ENCODE data around the gene IER2. TPM values are rescaled to one million over a fixed set of nuclear protein-coding genes. Genes with fewer than 3 reads are reported as not detected.
"Not testable (repeated sequence)": the region's sequence is repeated elsewhere in the genome, so short reads cannot be mapped to it uniquely, and the experiment has no call there.

Gene IER2
- total RNA-seq, 1 experiment from 2014 or later: 34.5 TPM

DNA sequence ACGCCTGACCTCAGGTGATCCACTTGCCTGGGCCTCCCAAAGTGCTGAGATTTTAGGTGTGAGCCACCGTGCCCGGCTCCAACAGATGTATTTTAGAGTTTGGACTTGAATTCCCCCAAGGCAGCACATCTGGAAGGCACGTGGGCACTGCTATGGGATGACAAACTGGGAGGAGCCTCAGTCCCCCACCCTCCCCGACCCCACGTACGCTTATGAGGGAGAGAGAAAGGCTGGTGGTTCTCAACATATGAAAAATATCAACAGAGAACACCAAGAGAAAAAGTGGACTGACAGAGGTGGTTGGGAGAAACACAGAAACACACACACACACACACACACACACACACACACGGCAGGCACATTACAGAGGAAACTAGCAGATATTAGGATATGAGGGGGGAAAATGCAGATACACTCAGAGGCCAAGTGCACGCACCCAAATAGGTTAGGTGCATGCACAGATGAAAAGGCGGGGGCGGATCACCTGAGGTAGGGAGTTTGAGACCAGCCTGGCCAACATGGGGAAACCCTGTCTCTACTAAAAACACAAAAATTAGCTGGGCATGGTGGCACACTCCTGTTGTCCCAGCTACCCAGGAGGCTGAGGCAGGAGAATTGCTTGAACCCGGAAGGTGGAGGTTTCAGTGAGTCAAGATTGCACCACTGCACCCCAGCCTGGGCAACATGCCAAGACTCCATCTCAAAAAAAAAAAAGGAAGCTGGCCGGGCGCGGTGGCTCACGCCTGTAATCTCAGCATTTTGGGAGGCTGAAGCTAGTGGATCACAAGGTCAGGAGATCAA is 3.2 kb upstream of the IER2 start:
- H3K4me3 ChIP-seq (ENCODE audit: insufficient read depth, low read depth, low read length): no peak overlapping the region
- no peak for DNase-seq
- peaks cover 2% of the 10 kb centered on the region for H3K36me3 ChIP-seq (replicated peaks; ENCODE audit: control insufficient read depth, insufficient read depth, low read length)
- no peaks in the 10 kb centered on the region for H3K27me3 ChIP-seq (ENCODE audit: control insufficient read depth, insufficient read depth, low read length)

GRCh38 chr19:13149173-13149627 is 1.0 kb upstream of the IER2 start:
- H3K4me3 ChIP-seq (ENCODE audit: insufficient read depth, low read depth, low read length): peak overlapping the region; percentile 94
- DNase-seq: peak; percentile 64

GRCh38 chr19:13149628-13150186 is 504 bp upstream of the IER2 start:
- Histone ChIP-seq H3K4me3 (ENCODE audit: insufficient read depth, low read depth, low read length) (peak overlapping the region; percentile 94), H3K27me3 (ENCODE audit: control insufficient read depth, insufficient read depth, low read length) (no peaks in the 10 kb centered on the region), H3K36me3 (replicated peaks; ENCODE audit: control insufficient read depth, insufficient read depth, low read length) (peaks cover 3% of the 10 kb centered on the region)
- DNase-seq: no peak

More at GRCh38 chr19:13149173-13149627, 1.0 kb upstream of the IER2 start:
- not testable (repeated sequence) for H3K36me3 ChIP-seq (replicated peaks; ENCODE audit: control insufficient read depth, insufficient read depth, low read length); H3K27me3 ChIP-seq (ENCODE audit: control insufficient read depth, insufficient read depth, low read length)

- DNase-seq: peak; percentile 78
Measured at GRCh38 chr19:13150931-13151604, 857 bp downstream of the IER2 start.

GRCh38 chr19:13151605-13152355 is 1.6 kb downstream of the IER2 start:
- H3K36me3 ChIP-seq (replicated peaks; ENCODE audit: control insufficient read depth, insufficient read depth, low read length): peaks cover 3% of the 10 kb centered on the region

More at GRCh38 chr19:13150931-13151604, 857 bp downstream of the IER2 start:
- Histone ChIP-seq H3K27me3 (ENCODE audit: control insufficient read depth, insufficient read depth, low read length) (no peaks in the 10 kb centered on the region), H3K36me3 (replicated peaks; ENCODE audit: control insufficient read depth, insufficient read depth, low read length) (peaks cover 3% of the 10 kb centered on the region), H3K4me3 (ENCODE audit: insufficient read depth, low read depth, low read length) (peak overlapping the region; percentile 94)

GRCh38 chr19:13152356-13152973 is 2.3 kb downstream of the IER2 start:
- peaks cover 3% of the 10 kb centered on the region for H3K36me3 ChIP-seq (replicated peaks; ENCODE audit: control insufficient read depth, insufficient read depth, low read length)
- H3K4me3 ChIP-seq (ENCODE audit: insufficient read depth, low read depth, low read length): peak overlapping the region; percentile 99
- no peaks in the 10 kb centered on the region for H3K27me3 ChIP-seq (ENCODE audit: control insufficient read depth, insufficient read depth, low read length)
- DNase-seq: no peak

More at GRCh38 chr19:13151605-13152355, 1.6 kb downstream of the IER2 start:
- Histone ChIP-seq H3K27me3 (ENCODE audit: control insufficient read depth, insufficient read depth, low read length) (no peaks in the 10 kb centered on the region), H3K4me3 (ENCODE audit: insufficient read depth, low read depth, low read length) (peak overlapping the region; percentile 99)
- DNase-seq: peak; percentile 100

- Histone ChIP-seq H3K27me3 (ENCODE audit: control insufficient read depth, insufficient read depth, low read length) (no peaks in the 10 kb centered on the region), H3K4me3 (ENCODE audit: insufficient read depth, low read depth, low read length) (peak overlapping the region; percentile 99), H3K36me3 (replicated peaks; ENCODE audit: control insufficient read depth, insufficient read depth, low read length) (peaks cover 3% of the 10 kb centered on the region)
- peak; percentile 95 for DNase-seq
Measured at GRCh38 chr19:13152974-13153568, 2.9 kb downstream of the IER2 start.

DNA sequence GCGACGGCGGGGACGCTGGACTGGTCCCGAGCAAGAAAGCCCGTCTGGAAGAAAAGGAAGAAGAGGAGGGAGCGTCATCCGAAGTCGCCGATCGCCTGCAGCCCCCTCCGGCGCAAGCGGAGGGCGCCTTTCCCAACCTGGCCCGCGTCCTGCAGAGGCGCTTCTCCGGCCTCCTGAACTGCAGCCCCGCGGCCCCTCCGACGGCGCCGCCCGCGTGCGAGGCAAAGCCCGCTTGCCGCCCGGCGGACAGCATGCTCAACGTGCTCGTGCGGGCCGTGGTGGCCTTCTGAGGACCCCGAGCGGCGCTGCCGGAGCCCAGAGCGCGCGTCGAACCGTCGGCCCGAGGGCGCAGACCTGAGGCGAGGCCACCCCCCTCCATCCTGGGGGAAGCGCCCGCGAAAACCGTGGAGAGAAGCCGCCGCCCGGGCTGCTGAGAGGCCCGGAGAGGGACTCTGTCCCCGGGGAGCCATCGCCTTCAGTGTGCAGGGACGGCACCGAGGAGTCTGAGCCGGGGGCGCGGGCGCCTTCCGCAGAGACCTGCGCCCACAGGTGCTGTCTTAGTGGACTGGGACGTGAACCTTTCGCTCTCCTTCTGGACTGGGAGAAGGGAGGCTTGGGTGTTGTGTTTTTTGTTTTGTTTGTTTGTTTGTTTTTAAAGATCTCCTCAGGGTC is 3.5 kb downstream of the IER2 start:
- H3K4me3 ChIP-seq (ENCODE audit: insufficient read depth, low read depth, low read length): peak overlapping the region; percentile 99
- H3K27me3 ChIP-seq (ENCODE audit: control insufficient read depth, insufficient read depth, low read length): no peaks in the 10 kb centered on the region
- H3K36me3 ChIP-seq (replicated peaks; ENCODE audit: control insufficient read depth, insufficient read depth, low read length): peaks cover 3% of the 10 kb centered on the region
- DNase-seq: peak; percentile 67

GRCh38 chr19:13154241-13154778 is 4.1 kb downstream of the IER2 start:
- H3K4me3 ChIP-seq (ENCODE audit: insufficient read depth, low read depth, low read length): peak overlapping the region; percentile 99
- H3K36me3 ChIP-seq (replicated peaks; ENCODE audit: control insufficient read depth, insufficient read depth, low read length): peaks cover 3% of the 10 kb centered on the region
- peak; percentile 55 for DNase-seq
- H3K27me3 ChIP-seq (ENCODE audit: control insufficient read depth, insufficient read depth, low read length): no peaks in the 10 kb centered on the region

- DNase-seq: peak; percentile 95
- Histone ChIP-seq H3K4me3 (ENCODE audit: insufficient read depth, low read depth, low read length) (peak overlapping the region; percentile 99), H3K27me3 (ENCODE audit: control insufficient read depth, insufficient read depth, low read length) (no peaks in the 10 kb centered on the region), H3K36me3 (replicated peaks; ENCODE audit: control insufficient read depth, insufficient read depth, low read length) (peaks cover 3% of the 10 kb centered on the region)
Measured at GRCh38 chr19:13154911-13155471, 4.8 kb downstream of the IER2 start.

DNA sequence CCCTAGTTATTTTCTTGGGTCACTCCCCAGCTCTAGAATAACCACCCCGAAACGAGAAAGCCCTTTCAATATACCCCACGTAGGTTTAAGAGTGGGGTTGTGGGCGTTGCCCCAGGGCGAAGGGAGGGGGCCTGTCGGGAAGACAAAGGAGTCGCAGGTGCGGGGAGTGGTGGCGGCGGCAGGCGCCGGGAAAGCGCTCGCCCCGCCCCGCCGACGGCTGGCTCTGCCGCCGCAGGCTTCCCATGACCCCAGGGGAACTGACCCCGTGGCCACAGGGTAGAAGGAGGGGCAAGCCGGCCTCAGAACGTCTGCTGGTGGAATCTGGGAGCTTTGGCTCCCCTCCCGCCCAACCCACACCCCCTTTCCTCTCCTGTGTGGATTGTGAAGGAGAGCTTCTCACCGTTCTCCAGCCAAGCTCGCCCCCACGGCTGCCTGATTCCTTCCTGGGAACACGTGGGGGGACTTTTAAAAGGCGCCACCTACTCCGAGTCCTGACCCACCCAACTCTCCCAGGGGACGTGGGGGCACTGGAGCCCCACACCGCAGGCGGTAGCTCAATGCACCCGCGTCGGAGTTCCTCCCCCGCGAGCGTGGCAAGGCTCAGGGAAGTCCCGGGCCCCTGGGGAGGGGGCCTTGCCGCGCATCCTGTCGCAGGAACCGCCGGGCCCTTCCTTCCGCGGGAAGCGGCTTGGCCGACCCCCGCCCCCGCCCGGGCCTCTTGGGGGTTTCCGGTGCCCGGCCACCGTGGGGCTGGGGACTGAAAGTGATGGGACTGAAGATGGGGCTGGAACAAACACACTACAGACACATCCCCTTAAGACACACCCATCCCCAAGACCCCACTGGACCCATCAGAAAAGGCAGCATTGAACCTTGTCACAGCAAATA is 5.5 kb downstream of the IER2 start:
- H3K27me3 ChIP-seq (ENCODE audit: control insufficient read depth, insufficient read depth, low read length): no peaks in the 10 kb centered on the region
- H3K36me3 ChIP-seq (replicated peaks; ENCODE audit: control insufficient read depth, insufficient read depth, low read length): peaks cover 3% of the 10 kb centered on the region
- peak overlapping the region; percentile 99 for H3K4me3 ChIP-seq (ENCODE audit: insufficient read depth, low read depth, low read length)
- peak; percentile 97 for DNase-seq

DNA sequence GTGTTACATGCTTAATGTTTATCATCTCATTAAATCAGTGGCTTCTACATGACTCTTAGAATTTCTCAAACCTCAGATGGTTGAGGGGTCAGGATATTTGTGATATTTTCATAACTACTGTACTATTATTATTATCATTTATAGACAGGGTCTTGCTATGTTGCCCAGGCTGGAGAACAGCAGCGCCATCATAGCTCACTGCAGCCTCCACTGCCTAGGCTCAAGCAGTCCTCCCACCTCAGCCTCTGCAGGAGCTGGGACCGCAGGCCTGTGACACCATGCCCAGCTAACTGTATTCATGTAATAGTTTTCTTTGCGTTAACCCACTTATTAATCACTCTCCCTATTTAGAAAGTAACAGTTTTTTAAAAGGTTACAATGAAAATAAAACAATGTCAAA is 9.5 kb downstream of the IER2 start:
- Histone ChIP-seq H3K27me3 (ENCODE audit: control insufficient read depth, insufficient read depth, low read length) (no peaks in the 10 kb centered on the region), H3K4me3 (ENCODE audit: insufficient read depth, low read depth, low read length) (no peak overlapping the region), H3K36me3 (replicated peaks; ENCODE audit: control insufficient read depth, insufficient read depth, low read length) (no peaks in the 10 kb centered on the region)
- no peak for DNase-seq
